Activated T-cell treated with anti-CD3 and anti-CD28 coated beads for 24 hours (primary cell): ENCODE measurements around the gene TMEM132C.

ENCODE experiments used
- DNase-seq: peaks from one replicate; pipeline ENCODE4 v3.0.0-alpha.2; 2020; ENCODE audit warnings: low read depth

Gene TMEM132C

DNA sequence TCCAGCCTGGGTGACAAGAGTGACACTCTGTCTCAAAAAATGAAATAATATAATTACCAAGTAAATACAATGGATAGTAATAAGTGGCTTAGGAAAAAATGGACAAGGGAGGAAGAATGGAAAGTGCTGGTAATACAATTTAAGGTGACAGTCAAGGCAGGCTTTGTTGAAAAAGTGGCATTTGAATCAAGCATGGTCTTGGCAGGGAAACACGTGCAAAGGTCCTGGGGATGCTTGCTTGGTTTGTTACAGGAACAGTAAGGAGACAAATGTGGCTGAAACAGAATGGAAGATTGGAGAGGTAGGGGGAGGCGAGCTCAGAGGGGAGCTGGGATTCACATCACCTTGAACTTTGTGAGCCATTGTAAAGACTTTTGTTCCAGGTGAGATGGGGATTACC is 153.2 kb downstream of the TMEM132C start:
- DNase-seq, result no peak

DNA sequence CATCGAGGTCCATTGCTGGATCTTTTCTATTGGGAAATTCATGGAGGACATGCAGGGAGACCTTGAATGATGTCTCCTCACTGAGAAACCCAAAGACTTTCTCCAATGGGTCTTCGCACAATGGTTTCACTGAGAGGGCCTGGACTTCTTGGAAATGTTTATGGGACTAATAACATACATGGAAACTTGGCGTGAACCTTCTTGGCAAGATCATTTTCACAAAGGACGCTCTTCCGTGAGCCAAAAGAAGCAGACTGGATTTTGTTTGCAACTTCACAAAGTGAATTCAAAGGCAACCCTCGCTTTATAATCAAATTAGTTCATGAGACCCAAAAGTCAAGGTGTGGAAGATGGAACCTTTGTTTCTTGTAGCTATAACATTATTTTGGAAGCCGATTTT is 154.4 kb downstream of the TMEM132C start:
- no peak for DNase-seq

DNA sequence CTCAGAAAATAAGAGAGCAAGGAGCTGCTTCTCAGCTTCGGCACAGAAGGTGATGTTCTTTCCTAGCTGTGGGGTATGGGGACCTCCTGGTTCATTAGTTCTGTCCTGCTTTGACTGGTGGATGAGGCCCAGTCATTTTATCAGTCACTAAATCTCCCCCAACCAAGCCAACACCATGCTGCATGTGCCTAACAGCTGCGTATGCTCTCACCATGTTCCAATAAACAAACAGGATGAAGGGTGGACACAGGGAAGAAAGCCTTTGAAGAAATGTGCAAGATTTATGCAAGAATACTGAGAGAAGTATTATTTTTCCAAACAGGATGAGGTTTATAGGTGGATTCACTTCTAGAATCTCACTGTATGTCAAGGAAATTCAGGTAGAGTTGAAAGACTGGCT is 156.2 kb downstream of the TMEM132C start:
- no peak for DNase-seq

DNA sequence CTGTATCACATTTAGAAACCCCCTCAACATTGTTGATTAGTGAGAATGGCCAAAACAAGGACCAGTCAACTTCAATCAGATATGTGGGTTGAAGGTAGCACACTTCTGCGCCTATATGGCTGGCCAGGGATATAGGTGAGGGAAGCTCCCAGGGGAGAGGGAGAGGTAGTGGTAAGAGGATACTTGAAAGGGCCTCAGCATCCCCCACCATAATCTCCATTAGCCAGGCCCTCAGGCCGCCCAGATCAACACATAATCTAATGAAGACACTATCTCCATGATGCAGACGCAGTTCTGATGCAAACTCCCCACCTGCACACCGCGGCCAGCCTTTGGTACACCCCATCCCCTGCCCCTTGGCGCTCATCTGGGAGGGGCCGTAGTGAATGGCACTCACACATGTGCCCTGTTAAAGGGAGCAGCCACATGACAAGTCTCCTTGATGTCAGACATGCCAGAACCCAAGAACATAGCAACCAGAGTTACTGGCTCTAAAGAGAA is 158.0 kb downstream of the TMEM132C start:
- DNase-seq, result no peak

DNA sequence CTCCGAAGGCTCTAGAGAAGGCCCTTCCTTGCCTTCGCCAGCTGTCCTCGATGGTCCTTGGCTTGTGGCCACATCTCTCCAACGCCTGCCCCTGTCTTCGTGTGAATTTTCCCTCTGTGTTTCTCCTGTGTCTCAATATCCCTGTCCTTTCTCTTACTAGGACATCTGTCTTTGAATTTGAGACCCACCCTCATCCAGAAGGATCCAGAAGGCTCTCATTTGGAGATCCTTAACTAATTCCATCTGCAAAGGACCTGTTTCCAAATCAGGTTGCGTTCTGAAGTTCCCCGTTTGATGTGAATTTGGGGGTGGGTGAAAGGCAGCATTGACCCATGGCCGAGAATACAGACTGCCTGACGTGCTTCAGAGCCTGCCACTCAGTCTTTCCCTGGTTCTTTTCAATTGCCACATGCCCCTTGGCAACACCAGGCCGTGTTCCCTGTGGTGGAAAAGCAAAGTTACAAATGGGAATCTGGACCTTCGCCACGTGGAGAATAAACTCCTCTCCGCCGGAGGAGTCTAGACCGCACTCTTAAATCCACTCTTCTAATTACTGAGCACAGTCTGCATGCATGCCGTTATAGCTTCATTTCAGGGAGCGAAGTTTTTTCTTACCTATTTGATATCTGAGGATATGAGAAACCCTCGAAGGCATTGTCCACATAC is 158.8 kb downstream of the TMEM132C start:
- no peak for DNase-seq

DNA sequence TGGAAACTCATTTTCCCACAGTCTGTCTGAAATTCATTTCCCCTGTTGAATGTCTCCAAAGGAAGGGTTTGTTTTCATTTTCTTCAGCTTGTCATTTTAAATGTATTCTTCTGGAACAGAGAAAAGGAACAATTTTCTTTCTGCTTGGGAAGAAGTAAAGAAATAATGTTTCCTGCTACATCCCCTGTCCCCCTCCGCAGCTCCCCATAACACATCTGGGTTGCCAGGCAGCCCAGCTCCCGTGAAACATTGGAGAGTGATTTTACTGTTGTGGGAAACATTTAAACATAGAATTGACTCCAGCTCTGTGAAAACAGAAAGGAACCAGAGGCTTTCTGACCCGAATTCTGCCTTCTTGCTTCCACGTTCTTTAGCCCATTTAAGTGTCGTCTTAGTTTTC is 159.5 kb downstream of the TMEM132C start:
- DNase-seq, result no peak

DNA sequence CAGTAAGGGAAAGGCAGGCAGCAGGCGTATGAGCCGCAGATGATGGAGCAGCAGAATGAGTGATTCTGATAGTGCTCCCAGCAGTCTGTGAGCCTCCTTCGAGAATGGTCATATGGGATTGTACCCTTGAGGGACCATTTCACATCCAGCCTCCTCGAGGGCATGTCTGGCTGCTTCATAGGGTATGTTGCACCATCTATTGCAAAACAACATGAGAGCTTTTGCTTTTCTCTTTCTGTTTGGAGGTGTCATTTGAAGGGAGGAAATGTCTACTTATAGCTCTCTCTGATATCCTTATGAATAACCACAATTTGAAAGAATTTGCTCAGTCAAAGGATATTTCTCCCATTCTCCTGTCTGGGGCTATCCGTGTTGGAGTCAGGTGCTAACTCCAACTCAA is 172.8 kb downstream of the TMEM132C start:
- no peak for DNase-seq

DNA sequence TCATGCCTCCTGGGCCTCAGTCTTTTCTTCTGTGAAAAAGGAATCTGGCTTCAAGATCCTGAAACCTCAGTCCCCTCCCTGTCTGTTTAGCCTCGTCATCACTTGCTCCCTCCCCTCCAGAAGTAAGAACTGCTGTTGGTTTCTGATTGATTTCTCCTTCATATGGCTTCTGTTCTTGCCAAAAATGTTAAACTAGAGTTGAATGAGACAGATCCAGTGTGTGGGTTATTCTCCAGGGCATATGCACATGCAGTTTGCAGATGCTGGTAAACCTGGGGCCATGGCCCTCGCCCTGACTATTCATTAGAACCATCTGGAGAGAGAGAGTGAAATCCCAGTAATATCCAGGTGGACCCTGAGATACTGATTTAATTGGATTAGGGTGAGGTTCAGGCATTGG is 175.1 kb downstream of the TMEM132C start:
- DNase-seq, result no peak

DNA sequence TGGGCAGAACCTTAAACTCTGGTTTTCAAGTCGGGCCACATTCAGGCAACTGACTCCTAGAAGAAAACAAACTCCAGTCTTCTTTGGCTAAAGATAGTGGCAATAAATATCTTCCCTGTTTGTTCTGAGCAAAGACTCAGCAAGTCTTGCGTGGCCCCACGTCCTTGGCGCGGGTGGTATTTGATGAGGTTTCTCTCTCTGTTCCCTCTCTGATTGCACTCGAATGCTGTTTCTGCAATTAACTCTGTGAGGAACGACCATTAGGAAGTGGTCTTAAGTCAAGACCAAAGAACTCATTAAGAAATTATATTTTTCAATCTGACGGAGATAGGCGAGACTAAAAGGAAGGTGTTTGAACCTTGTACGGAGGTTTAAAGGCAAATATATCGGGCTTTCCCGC is 177.6 kb downstream of the TMEM132C start:
- no peak for DNase-seq

DNA sequence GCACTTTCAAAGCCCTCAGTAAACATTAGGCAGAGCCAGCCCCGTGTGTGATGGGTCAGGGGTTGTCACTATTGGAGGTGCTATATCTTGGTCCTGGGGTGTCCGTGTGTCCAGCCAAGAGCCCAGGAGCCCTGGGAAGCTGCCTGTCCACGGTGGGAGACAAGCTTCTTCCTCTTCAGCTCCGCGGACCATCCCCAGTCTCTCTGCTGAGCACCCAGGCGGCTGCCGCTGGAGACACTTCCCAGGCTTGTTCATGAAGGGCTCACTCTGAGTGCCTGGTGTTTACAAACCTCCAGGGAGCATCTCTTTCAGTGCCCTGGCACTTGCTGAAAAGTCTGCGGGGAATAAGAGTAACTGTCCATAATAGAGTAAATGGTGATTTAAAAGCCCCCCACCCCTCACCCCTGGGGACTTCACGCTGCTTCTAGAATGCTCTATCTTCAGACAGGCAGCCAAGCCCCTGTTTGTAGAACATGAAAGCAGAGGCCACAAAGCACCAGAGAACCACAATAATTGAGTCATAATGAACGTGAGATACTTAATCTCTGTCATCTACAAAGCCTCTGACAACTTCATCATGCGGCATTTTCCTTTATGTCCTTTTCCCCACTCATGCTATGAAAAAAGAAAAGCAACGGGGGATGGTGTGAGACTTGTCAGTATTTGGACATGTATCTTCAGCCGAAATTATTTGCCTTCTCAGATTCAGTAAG is 178.6 kb downstream of the TMEM132C start:
- DNase-seq, result no peak

DNA sequence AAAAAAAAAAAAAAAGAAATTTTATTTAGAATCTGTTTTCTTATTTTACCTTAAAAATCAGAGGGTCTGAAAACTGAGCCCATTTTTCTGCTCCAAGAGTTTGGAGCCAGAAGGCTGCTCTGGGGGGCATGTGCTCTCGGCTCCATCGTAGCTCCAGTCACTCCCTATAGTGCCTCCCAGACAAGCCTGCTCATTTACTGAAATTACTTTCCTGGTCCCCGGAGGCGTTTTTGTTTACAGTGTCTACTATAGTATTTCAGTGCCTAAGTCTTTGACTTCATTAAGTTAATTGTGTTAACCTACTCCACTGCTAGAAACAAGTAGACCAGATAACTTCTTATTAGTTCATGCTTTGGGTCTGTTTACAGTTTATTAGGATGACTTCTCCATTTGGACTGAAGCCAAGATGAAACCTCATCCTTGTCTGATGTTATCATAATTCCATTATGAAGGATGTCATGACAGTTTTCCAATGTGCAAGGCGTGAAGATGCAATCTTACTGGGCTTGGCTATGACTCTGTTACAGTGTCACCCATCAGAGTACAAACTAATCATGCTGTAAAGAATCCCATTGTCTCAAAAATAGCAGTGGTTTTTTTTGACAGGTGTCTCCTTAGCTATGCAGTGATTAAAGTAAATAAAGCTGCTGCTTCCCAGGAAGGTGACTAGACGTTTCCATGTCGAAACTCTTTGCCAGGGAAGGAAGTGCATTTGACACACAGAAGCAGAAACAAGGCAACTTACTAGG is 182.3 kb downstream of the TMEM132C start:
- DNase-seq, result no peak

DNA sequence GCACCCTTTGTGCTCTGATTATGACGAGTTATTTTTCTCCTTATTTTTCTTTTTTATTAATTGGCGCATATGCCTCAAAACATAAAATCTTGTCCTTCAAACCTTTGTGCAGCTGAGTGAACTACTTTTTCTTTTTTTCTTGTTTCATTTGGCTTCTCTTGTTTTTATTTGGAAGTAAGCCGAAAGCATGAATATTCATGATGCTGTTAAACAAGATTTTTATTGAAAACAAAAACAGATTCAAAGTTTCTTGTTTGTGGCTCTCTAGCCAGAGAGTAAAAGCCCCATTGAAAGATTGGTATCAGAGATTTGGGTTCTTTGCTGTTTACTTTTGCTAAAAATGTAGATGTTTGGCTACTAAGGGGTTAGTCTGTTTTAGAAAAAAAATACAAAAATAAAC is 183.8 kb downstream of the TMEM132C start:
- DNase-seq, result no peak

DNA sequence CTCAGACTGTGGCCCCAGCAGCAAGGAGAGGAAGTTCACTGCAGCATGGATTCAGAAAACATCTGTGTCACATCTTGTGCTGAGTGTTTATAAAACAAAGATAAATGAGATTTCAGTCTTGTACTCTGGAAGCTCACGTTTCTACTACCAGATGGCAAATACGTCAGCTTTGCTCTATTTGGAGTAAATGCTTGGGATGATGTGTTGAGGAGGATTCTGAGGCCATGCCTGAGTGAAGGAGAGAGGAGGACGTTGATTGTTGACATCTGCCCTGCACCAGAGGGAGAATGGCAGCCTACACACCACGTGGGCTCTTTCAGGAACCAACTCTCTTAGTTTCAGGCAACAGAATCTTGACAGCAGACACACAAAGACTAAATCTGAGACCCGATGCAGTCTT is 188.9 kb downstream of the TMEM132C start:
- no peak for DNase-seq

DNA sequence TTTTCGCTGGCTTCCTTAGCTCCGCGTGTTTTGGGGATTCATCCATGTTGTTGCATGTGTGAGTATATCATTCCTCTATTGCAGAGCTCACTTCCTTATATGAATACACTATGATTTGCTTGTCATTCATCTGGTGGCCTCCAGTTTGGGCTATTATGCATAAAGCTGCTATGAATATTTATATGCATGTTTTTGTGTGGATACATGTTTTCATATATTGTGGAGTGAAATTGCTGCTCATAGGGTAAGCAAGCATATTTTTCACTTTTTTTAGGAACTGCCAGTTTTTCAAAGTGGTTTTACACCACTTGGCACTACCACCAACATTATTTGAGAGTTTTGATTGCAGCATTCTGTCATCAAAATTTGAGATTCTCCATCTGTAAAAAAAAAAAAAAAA is 190.0 kb downstream of the TMEM132C start:
- no peak for DNase-seq

DNA sequence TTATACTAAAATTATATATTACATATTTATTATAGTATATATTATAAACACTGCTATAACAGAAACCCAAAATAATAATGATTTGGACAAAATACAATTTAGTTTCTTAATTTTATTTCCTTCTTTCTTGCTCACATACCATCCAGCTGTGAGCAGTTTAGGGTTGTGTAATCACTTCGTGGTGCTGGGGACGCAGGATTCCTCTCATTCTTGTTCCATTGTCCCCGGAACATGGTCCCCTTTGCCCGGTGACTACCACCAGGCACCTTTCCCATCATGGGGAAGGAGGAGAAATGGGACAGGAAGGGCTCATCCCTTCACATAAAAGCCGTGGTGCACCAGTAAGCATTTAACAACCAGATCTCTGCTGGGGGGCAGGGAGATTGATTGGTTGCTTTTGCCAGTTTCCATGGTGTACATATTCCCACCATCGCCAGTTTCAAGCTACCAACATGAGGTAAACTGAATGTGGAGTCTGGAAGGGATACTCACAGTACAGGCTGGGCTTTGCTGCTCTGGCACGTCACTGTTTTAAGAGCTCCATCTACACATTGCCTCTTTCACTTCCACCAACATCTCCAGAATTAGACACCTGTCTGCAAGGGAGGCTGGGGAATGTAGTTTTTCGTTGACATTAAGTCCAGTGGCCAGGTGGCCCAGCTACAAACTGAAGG is 191.5 kb downstream of the TMEM132C start:
- no peak for DNase-seq

DNA sequence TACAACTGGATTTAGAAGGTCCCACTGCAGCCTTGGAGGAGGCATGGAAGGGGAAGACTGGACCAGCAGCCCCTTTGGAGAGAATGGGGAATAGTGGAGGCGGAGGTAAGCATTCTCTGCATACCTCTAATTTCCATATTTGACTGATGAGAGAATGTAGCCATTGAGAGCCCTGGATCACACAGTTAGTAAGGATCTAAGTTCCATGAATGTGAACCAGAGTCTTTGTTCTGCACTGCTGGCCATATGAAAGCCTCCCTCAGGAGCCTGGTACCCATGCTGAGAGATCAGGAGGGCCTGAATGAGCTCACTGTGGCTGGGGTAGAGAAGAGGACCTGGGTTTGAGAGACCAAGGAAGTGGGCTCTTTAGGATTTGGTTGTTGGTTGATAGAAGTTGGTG is 192.1 kb downstream of the TMEM132C start:
- no peak for DNase-seq

DNA sequence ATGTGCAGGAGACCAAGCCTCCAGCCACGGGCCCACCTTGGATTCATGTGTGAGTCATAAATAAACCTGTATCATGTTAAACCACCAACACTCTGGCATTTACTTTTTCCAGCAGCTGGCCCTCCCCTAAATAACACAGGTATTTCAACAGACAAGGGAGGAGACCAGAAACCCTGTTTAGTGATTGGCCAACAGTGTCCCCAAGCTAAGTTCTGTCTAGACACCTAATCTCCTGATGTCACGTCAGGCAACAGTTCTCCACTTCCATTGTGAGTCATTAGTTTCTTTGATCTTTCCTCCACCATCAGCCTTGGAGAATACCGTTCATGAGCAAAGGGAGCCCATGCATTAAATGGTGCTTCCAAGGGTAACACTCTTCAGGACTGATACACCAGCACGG is 196.9 kb downstream of the TMEM132C start:
- DNase-seq, result no peak

DNA sequence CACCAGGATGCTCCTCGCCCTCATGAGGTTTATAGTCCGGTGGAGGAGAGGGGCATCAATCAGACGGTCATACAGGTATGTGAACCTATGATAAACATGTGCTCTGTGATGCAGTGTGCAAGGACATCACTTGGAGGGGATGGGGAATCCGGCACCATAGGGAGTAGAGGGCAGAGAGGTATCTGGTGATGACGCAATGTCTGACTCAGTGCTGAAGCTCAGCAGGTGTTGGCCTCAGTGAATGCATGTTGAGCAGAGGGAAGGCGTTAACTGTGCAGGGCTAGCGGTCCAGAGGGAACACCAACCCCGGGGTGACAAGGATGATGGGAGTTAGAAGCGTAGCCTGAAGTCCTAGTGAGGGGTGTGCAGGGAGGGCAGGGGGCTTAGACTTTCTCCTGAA is 200.9 kb downstream of the TMEM132C start:
- no peak for DNase-seq

DNA sequence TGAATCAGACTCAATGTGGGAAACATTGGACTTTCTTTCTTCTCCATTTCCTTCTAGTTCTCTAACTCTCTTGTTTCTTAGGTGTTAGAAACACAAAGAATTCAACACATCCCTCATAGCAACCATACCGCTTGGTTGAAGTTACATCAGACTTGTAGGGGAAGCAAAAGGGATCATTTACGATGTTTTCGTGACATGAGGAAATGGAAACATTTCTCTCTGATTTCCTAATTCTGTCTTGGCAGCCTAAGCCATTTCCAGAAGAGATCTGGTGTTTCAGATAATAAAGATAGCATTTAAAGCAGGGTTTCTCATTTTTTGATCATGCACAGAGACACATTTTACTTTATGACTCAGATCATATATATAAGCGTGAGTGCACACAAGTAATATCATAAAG is 202.0 kb downstream of the TMEM132C start:
- DNase-seq, result no peak

DNA sequence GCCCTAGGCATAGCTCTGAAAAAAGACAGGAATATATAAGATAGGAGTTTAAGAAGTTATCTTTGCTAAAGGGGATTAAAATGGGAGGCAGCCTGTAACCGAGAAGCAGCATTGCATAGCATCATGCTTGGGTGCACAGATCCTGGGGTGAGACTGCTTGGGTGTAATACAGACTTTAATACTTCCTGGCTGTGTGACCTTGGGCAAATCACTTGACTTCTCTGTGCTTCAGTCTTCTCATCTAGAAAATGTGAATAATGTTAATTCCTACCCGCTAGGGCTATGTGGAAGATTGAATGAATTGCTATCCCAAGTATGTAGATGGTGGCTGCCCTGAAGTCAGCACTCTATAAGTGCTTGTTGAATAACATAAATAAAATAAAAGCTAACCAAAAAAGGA is 204.5 kb downstream of the TMEM132C start:
- DNase-seq, result no peak

DNA sequence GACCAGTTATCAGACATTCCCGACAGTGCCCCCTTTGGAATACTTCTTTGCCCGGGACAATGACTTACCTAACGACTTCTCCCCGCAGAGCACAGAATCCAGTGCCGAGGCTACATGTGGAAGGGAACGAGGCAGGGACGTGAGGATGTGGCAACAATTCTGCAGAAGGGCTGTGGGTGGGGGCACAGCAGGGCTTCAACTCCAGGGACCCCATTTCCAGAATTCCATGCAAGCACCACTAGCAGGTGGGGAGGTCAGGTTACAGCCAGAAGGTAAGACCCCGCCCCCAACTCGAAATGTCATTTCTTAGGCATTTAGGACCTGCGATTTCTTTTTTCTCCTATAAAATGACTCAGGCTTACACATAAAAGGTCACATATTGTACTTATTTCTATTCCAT is 207.9 kb downstream of the TMEM132C start:
- no peak for DNase-seq

DNA sequence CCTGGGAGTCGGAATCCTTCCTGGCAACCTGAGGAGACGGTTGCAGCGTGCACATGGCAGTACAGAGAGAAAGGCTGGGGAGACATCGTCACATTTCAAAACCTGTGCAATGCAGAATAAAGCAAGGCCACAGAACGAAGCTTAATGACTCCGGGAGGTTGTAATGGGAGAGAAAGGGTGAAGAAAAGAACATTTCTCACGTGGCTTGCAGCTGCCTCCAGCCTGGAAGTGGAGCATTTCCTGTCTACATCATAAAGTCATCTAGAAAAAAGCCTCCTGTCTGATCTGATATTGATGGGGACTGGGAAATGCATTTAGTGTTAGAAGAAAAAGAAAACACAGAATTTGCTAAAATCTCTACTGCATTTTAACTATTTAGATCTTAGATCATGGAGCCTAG is 209.3 kb downstream of the TMEM132C start:
- no peak for DNase-seq
